Activated CD4-positive, alpha-beta memory T cell treated with anti-CD3 and anti-CD28 coated beads, Interleukin-2, amount 10 ng/mL, durations not matched to agents 7 days and 5 days (primary cell): Measurements from ENCODE around the gene LILRB4. TPM values are rescaled to one million over a fixed set of nuclear protein-coding genes. Genes with fewer than 3 reads are reported as not detected.
"Not testable (repeated sequence)": the region's sequence is repeated elsewhere in the genome, so short reads cannot be mapped to it uniquely, and the experiment has no call there.

Experiments used
- CTCF ChIA-PET: fragments of 350-600 bp; sonication (Branson Sonifier 250); formaldehyde crosslinking; loops from one replicate; lab custom pipeline; 2021; ENCODE audit warnings: antibody characterized with exemption, inconsistent platforms; lab: Charles Lee
- POLR2A ChIA-PET: fragments of 350-600 bp; sonication (Branson Sonifier 250); formaldehyde crosslinking; loops from one replicate; lab custom pipeline; 2021; ENCODE audit warnings: antibody characterized with exemption; lab: Charles Lee
- DNase-seq: peaks from one replicate; pipeline ENCODE4 v3.0.0-alpha.2; 2020
- H3K27ac Mint-ChIP-seq: one replicate; pipeline ENCODE4 v1.8.0; 2021; ENCODE audit warnings: mild to moderate bottlenecking, mixed read lengths
- H3K27me3 Mint-ChIP-seq: one replicate; pipeline ENCODE4 v1.8.0; 2021; ENCODE audit warnings: mixed read lengths
- H3K36me3 Mint-ChIP-seq: one replicate; pipeline ENCODE4 v1.8.0; 2021; ENCODE audit warnings: low read depth, mixed read lengths
- H3K4me1 Mint-ChIP-seq: one replicate; pipeline ENCODE4 v1.8.0; 2021; ENCODE audit warnings: mixed read lengths
- H3K4me3 Mint-ChIP-seq: one replicate; pipeline ENCODE4 v1.8.0; 2021; ENCODE audit warnings: mild to moderate bottlenecking, mixed read lengths
- H3K9me3 Mint-ChIP-seq: one replicate; pipeline ENCODE4 v1.8.0; 2021; ENCODE audit warnings: mixed read lengths
- total RNA-seq, 2 experiments: library from RNA; stranded (reverse); gene quantifications; one replicate each; pipeline ENCODE4 v1.2.3, GENCODE V29; 2021

The LILRB4 gene
- total RNA-seq = not detected

- H3K36me3 Mint-ChIP-seq = no peaks in the 10 kb centered on the region
- no peak within 1 kb of the TSS for H3K4me3 Mint-ChIP-seq
- H3K9me3 Mint-ChIP-seq = no peaks in the 10 kb centered on the region
- CTCF ChIA-PET = interaction anchor here (1.9 kb wide), 1 partner anchor 182 kb away, joined by 5 read pairs; no protein-coding TSS in a partner anchor
- DNase-seq = no peak
- H3K27me3 Mint-ChIP-seq = peaks cover 2% of the 10 kb centered on the region
- POLR2A ChIA-PET = no interaction called here
- no peak within 1 kb of the TSS for H3K27ac Mint-ChIP-seq
- no peaks in the 10 kb centered on the region for H3K4me1 Mint-ChIP-seq
These were observed at the start of gene LILRB4 for GRCh38 chr19:54662730-54663129. LILRB4 (plus strand) TSS chr19:54662985; CDS start chr19:54663034, 49 bp downstream.

- Mint-ChIP-seq H3K27ac (no peak overlapping the region), H3K27me3 (peaks cover 9% of the 10 kb centered on the region), H3K4me1 (no peaks in the 10 kb centered on the region), H3K36me3 (no peaks in the 10 kb centered on the region), H3K4me3 (no peak overlapping the region), H3K9me3 (no peaks in the 10 kb centered on the region)
- DNase-seq = no peak
- ChIA-PET CTCF (interaction anchor here (1.0 kb wide), 1 partner anchor 133 kb away, joined by 3 read pairs; no protein-coding TSS in a partner anchor), POLR2A (no interaction called here)
These were observed 48.1 kb upstream of the LILRB4 start for GRCh38 chr19:54614726-54615125.

- no peak overlapping the region for H3K27ac Mint-ChIP-seq
- POLR2A ChIA-PET = no interaction called here
- H3K36me3 Mint-ChIP-seq = no peaks in the 10 kb centered on the region
- H3K4me1 Mint-ChIP-seq = no peaks in the 10 kb centered on the region
- CTCF ChIA-PET = no interaction called here
- H3K4me3 Mint-ChIP-seq = no peak overlapping the region
- no peaks in the 10 kb centered on the region for H3K9me3 Mint-ChIP-seq
- no peak for DNase-seq
- peaks cover 9% of the 10 kb centered on the region for H3K27me3 Mint-ChIP-seq
These were observed 46.7 kb upstream of the LILRB4 start for GRCh38 chr19:54616057-54616456.

GRCh38 chr19:54616821-54617560 lies 45.8 kb upstream of the LILRB4 start:
- Mint-ChIP-seq H3K9me3 (no peaks in the 10 kb centered on the region), H3K27me3 (peaks cover 17% of the 10 kb centered on the region), H3K4me1 (no peaks in the 10 kb centered on the region), H3K27ac (no peak overlapping the region), H3K36me3 (no peaks in the 10 kb centered on the region), H3K4me3 (no peak overlapping the region)
- ChIA-PET CTCF (interaction anchor here (0.6 to 0.8 kb wide), 2 partner anchors 21 to 128 kb away, joined by 3 read pairs; no protein-coding TSS in a partner anchor), POLR2A (interaction anchor here (0.6 kb wide), 1 partner anchor 85 kb away, joined by 3 read pairs; no protein-coding TSS in a partner anchor)
- DNase-seq = no peak

- Mint-ChIP-seq H3K36me3 (no peaks in the 10 kb centered on the region), H3K4me3 (no peak overlapping the region), H3K9me3 (no peaks in the 10 kb centered on the region), H3K27ac (no peak overlapping the region), H3K4me1 (no peaks in the 10 kb centered on the region), H3K27me3 (peaks cover 24% of the 10 kb centered on the region)
- POLR2A ChIA-PET = no interaction called here
- no peak for DNase-seq
- CTCF ChIA-PET = no interaction called here
These were observed 42.3 kb upstream of the LILRB4 start for GRCh38 chr19:54620464-54620863.

- Mint-ChIP-seq H3K4me3 (no peak overlapping the region), H3K9me3 (no peaks in the 10 kb centered on the region), H3K36me3 (no peaks in the 10 kb centered on the region), H3K27ac (no peak overlapping the region), H3K4me1 (no peaks in the 10 kb centered on the region), H3K27me3 (peaks cover 26% of the 10 kb centered on the region)
- POLR2A ChIA-PET = no interaction called here
- CTCF ChIA-PET = no interaction called here
- DNase-seq = no peak
These were observed 40.4 kb upstream of the LILRB4 start for GRCh38 chr19:54622431-54622830.

GRCh38 chr19:54624234-54624633 lies 38.6 kb upstream of the LILRB4 start:
- H3K4me3 Mint-ChIP-seq, H3K27ac Mint-ChIP-seq, DNase-seq, H3K36me3 Mint-ChIP-seq, H3K9me3 Mint-ChIP-seq, H3K4me1 Mint-ChIP-seq, CTCF ChIA-PET, POLR2A ChIA-PET: not testable (repeated sequence)
- H3K27me3 Mint-ChIP-seq = peaks cover 27% of the 10 kb centered on the region

- H3K27me3 Mint-ChIP-seq = peaks cover 32% of the 10 kb centered on the region
- CTCF ChIA-PET, H3K9me3 Mint-ChIP-seq, H3K4me1 Mint-ChIP-seq, POLR2A ChIA-PET, H3K4me3 Mint-ChIP-seq, H3K27ac Mint-ChIP-seq, H3K36me3 Mint-ChIP-seq, DNase-seq: not testable (repeated sequence)
These were observed 37.7 kb upstream of the LILRB4 start for GRCh38 chr19:54624934-54625730.

GRCh38 chr19:54626757-54627156 lies 36.0 kb upstream of the LILRB4 start:
- ChIA-PET CTCF (no interaction called here), POLR2A (no interaction called here)
- Mint-ChIP-seq H3K4me1 (peaks cover 2% of the 10 kb centered on the region), H3K36me3 (no peaks in the 10 kb centered on the region), H3K9me3 (no peaks in the 10 kb centered on the region), H3K27ac (no peak overlapping the region), H3K27me3 (peaks cover 31% of the 10 kb centered on the region), H3K4me3 (no peak overlapping the region)
- DNase-seq = no peak

GRCh38 chr19:54627912-54628311 lies 34.9 kb upstream of the LILRB4 start:
- peaks cover 22% of the 10 kb centered on the region for H3K27me3 Mint-ChIP-seq
- H3K9me3 Mint-ChIP-seq, H3K4me1 Mint-ChIP-seq, CTCF ChIA-PET, H3K36me3 Mint-ChIP-seq, H3K4me3 Mint-ChIP-seq, POLR2A ChIA-PET, DNase-seq, H3K27ac Mint-ChIP-seq: not testable (repeated sequence)

GRCh38 chr19:54630262-54630661 lies 32.5 kb upstream of the LILRB4 start, which contains the start of gene LILRB1:
LILRB1 (plus strand) TSS chr19:54630484; CDS start chr19:54631074, 590 bp downstream.
- CTCF ChIA-PET, POLR2A ChIA-PET, DNase-seq, H3K36me3 Mint-ChIP-seq, H3K4me3 Mint-ChIP-seq, H3K9me3 Mint-ChIP-seq, H3K4me1 Mint-ChIP-seq, H3K27ac Mint-ChIP-seq: not testable (repeated sequence)
- peaks cover 22% of the 10 kb centered on the region for H3K27me3 Mint-ChIP-seq

GRCh38 chr19:54630782-54631181 lies 32.0 kb upstream of the LILRB4 start:
- DNase-seq = no peak
- Mint-ChIP-seq H3K27me3 (peaks cover 20% of the 10 kb centered on the region), H3K4me3 (no peak overlapping the region), H3K4me1 (peaks cover 2% of the 10 kb centered on the region), H3K9me3 (no peaks in the 10 kb centered on the region), H3K36me3 (no peaks in the 10 kb centered on the region), H3K27ac (no peak overlapping the region)
- CTCF ChIA-PET = no interaction called here
- POLR2A ChIA-PET = no interaction called here
